Measurements from ENCODE around the gene PODNL1.
"Not testable (repeated sequence)": the region's sequence is repeated elsewhere in the genome, so short reads cannot be mapped to it uniquely, and the experiment has no call there.

Gene PODNL1

DNA sequence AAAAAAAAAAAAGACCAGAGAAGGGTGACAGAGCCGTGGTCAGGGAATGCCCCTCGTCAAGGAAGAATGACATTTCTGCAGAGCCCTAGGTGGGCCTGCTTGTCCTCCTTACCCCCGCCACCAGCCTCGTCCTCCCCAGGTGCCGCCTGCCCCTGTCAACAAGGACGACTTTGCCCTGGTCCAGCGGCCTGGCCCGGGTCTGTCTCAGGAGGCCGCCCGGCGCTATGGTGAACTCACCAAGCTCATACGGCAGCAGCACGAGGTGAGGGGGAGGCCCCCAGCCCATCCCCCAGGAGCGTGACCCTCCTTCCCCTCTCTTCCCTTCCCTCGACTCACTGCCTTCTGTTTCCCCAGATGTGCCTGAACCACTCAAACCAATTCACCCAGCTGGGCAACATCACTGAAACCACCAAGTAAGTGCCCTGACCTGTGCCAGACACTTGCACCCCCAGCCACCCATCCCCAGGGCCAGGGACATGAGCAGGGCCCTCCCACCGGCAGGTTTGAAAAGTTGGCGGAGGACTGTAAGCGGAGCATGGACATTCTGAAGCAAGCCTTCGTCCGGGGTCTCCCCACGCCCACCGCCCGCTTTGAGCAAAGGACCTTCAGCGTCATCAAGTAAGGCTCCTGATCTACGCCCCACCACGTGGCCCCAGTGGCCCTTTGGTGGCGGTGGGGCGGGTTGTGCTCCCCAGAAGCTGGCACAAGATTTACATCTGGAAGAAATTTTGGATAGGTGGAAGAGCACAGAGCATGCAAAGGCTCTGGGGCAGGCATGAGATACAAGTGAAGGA, 14.8 kb downstream of the PODNL1 start:
- no peak for DNase-seq

DNA sequence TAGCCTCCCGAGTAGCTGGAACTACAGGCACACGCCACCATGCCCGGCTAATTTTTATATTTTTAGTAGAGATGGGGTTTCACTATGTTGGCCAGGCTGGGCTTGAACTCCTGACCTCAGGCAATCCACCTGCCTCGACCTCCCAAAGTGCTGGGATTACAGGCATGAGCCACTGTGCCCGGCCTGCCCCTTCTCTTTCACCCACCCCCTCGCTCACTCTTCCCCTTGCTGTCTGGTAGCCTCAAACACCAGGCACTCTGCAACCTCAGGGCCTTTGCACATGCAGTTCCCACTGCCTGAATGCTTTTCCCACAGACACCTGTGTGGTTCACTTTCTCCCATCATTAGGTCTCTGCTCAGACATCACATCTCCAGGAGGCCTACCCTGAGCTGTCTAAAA, 16.1 kb downstream of the PODNL1 start:
- not testable (repeated sequence) for DNase-seq

DNA sequence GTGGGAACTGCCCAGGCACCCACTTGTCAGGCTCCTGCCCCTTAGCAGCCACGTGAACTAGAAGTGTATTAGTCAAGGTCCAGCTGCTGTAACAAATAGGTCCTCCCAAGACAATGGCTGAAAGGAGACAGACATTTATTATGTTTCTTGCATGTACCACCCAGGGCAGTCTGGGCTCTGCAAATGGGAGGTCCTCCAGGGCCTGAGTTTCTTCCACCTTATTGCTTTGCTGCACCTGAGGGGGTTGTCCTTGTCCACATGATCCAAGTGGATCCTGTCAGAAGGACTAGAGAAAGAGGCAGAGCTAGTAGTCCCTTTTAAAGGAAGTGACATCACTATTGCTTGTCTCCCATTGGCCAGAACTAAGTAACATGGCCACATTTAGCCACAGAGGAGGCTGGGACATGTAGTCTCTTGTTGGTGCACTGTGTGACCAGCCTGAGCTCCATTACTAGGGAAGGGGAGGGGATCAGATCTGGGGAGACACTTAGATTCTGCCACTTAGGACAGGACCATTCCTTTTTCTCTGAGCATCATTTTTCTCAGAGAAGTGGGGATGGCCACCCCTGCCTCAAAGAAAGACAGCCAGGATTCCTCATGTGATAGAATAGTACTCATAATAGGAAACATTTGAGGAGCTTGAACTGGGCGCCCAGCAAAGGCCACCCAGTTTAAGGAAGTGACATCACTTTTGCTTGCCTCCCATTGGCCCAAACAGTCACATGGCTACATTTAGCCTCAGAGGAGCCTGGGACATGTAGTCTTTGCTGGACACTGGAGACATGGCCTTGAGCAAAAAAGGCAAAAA, 17.1 kb downstream of the PODNL1 start:
- no peak for DNase-seq

DNA sequence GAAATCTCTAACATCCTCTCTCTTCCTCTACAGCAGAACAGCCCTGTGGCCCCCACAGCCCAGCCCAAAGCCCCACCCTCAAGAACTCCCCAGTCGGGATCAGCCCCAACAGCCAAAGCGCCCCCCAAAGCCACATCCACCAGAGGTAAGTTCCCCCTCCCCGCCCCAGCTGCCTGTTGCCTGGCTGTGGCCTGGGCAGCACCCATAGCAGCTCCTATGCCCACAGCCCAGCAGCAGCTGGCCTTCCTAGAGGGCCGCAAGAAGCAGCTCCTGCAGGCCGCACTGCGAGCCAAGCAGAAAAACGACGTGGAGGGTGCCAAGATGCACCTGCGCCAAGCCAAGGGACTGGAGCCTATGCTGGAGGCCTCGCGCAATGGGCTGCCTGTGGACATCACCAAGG, 17.7 kb downstream of the PODNL1 start:
- DNase-seq: no peak

DNA sequence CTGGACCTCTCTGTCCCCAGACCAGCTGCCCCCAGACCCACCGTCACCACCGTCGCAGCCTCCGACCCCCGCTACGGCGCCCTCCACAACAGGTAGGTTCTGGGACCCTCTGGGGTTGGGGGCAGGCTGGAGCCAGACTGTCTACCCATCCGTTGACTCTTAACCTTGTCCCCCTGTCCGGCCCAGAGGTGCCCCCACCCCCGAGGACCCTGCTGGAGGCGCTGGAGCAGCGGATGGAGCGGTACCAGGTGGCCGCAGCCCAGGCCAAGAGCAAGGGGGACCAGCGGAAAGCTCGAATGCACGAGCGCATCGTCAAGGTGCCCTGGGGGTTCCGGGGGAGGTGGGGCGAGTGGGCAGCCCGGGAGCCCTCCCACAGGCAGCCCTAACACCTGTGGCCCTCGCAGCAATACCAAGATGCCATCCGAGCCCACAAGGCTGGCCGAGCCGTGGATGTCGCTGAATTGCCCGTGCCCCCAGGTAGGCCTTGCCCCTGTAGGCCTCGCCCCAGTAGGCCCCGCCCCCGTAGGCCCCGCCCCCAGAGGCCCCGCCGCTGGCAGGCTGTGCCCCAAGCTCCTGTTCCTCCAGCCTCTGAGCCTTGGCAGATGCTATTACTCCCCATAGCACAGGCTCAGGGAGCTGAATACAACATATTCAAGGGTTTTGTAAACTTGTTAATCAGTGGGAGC, 19.3 kb downstream of the PODNL1 start:
- DNase-seq: no peak

DNA sequence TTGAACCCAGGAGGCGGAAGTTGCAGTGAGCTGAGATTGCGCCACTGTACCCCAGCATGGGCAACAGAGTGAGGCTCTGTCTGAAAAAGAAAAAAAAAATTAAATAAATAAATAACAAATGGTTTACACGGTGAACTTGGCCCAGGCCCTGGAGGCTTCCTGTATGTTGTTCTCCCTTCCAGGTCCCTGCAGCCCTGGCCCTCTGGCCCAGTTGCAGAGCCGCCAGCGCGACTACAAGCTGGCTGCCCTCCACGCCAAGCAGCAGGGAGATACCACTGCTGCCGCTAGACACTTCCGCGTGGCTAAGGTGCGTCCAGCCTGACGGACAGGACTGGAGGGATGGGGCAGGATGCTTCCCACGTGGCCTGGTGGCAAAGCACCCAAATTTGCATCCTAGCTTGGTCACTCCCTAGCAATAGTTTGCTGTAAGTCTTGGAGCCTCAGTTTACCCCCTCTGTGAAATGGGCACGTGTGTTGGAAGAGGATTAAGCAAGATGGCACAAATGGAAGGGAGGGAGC, 20.3 kb downstream of the PODNL1 start:
- DNase-seq: no peak

DNA sequence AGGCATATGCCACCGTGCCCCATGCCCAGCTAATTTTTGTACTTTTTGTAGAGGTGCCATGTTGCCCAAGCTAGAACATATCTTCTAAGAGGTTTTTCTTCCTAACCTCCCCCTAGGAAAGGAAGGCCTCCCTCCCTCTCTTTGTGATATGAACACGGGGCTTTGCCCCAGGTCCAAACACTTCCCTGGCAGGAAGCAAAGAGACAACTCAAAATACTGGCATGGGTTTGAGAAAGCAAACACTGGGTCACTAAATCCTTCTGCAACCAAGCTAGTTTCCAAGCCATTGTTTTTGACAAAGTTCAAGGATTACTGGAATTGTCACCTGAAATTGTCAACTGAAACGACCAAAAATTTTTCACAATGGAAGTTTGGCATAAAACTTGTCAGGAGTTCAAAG, 23.4 kb downstream of the PODNL1 start:
- DNase-seq: no peak

DNA sequence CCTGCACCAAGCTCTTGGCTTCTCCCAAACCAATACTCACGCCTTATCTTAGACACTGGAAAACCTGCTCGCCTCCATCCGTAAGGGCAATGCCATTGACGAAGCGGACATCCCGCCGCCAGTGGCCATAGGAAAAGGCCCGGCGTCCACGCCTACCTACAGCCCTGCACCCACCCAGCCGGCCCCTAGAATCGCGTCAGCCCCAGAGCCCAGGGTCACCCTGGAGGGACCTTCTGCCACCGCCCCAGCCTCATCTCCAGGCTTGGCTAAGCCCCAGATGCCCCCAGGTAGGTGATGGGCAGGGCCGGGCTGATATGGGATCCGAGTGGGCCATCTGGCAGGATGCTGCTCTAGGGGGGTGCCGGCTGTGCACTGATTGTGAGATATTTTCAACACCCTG, 24.9 kb downstream of the PODNL1 start:
- DNase-seq: no peak

DNA sequence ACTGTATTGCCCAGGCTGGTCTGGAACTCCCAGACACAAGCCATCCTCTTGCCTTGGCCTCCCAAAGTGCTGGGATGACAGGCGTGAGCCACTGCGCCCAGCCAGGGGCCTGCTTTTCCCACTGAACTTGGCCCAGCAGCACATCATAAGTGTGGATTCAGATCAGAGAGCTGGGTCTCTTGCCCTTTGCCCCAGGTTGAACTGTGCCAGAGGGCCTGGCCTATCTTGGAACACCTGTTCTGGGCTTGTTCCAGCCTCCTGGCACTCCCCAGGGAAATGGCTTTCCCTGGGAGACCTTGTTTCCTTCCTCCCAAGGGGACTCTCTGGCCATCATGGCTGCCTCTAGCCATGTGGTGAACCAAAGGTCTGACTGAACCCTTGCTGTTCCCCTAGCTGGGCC, 28.8 kb downstream of the PODNL1 start:
- no peak for DNase-seq

DNA sequence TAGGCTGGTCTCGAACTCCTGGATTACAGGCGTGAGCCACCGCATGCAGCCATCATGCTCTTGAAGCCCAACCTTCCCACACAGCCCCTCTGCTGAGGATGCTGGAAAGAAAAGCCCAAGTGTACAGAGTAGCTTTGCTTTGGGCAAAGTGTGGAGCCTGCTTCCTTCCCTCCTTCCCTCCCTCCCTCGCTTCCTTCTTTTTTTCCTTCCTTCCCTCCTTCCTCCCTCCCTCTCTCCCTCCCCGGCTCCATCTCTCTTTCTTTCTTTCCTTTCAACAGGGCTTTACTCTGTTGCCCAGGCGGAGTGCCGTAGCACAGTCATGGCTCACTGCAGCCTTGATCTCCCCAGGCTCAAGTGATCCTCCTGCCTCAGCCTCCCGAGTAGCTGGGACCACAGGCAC, 29.5 kb downstream of the PODNL1 start:
- no peak for DNase-seq

DNA sequence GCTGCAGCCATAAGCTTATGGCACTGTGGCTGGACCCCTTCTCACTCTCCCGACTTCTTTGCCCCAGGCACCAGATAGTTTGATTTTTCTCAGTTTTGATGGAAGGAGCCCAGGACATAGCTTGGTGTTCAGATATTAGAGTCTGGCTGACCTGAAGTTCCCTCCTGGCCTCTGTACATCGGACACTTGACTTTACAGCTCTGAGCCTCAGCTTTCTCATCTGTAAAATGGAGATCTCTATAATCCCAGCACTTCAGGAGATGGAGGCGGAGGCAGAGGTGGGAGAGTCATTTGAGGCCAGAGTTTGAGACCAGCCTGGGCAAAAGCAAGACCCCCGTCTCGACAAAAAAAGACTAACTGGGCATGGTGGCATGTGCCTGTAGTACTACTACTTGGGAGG, 31.3 kb downstream of the PODNL1 start:
- DNase-seq: no peak

DNA sequence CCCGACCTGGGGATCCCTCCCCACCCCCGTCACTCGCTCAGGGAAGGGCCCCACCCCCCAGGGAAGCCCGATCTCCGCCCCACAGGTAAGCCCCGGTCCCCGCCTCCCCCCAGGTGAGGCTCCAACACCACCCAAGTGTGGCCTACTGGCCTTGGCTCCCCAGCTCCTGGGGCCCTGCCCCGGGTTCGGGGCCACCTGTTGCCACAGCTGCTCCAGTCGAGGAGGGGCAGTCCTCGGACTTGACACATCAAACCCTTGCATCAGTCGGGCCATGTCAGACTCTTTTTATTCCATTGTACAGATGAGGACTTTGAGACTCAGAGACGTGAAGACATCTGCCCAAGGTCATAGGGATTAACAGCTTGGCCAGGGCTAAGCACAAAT, 31.7 kb downstream of the PODNL1 start:
- DNase-seq: peak; percentile 16

DNA sequence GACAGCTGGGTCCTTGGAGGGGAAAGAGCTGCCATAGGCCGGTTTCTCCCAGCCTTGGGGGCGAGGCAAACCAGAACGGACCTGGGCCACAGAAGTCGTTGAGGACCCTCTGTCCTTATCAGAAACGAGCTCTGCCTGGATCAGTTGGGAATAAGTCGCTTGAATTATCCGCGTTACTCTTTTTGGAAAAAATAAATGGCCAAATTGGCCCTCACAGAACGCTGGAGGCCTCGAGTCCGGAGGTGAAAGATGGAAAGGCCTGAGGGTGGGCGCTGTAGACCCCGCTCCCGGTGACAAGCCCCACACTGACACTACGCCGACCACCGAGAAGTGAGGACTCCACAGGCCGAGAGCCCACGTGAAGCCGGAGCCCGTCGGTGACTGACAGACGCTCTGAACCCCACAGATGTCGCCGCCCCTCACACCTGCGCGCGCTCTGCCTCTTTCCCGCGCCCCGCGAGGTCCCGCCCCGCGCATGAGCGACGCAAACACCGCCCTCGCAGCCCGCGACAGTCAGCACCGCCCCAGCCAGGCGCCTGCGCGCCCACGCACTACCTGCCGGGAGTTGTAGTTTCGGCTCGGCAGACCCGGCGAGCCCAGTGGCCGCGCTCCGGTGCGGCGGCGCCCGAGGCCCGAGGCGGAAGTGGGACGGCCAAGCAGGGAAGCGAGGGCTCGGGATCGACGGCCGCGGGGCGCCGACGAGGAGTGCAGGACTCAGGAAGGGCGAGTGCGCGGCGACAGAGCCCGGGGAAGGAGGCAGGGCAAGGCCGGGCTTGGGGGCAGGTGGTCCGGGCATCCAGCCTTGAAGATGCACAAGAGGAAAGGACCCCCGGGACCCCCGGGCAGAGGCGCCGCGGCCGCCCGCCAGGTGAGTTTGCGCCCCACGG, 32.3 kb downstream of the PODNL1 start, which contains the start of the genes BRME1 and CC2D1A:
TSS of gene BRME1 (minus strand) at position 484 of the 887 bp plus-strand sequence. CDS start 1,225 bp downstream, outside the sequence.
TSS of gene CC2D1A (plus strand) at position 568 of the 887 bp plus-strand sequence. CDS start at position 809, 241 bp downstream.
- DNase-seq: peak; percentile 91

DNA sequence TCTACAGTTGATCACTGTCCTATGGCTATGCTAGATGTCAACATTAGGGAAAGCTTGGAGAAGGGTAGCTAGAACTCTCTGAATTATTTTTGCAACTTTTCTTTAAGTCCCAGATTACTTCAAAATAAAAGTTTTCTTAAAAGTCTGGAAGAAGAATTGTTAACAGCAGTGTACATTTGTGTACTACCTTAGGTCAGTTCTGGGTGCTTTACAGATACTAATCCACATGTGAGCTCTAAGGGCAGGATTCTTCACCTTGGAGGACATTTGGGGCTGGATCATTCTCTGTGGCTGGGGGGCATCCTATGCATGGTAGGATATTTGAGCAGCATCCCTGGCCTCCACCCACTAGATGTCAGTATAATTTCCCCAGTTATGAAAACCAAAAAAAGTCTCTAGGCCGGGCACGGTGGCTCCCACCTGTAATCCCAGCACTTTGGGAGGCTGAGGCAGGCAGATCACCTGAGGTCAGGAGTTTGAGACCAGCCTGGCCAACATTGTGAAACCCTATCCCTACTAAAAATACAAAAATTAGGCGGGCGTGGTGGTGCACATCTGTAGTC, 35.1 kb downstream of the PODNL1 start:
- no peak for DNase-seq

DNA sequence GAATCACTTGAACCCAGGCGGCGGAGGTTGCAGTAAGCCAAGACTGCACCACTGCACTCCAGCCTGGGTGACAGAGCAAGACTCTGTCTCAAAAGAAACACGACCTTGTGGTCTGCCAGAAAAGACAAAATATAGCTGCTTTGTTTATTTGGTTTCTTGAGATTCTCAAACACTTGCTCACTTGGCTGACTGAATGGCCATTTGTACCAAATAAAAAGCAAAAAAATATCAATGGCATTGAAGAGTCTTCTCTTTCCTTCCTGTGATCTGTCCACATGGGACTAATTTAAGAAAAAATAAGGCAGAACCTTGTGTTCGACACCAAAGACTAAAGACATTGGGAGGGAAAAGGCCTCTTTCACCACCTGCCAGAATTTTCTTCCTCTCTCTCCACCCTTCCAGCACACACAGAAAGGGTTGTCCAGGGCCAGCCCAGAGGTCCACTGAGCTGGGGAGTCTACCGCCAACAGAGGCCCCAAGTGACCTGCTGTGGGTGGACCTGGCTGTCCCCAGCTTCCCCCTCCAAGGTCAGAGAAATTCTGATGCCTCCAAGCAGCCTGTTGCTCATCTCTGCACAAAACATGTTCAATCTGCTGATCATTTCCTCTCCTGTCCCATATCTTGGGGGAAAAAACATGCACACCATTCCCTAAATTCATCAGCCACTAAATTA, 38.2 kb downstream of the PODNL1 start:
- no peak for DNase-seq

DNA sequence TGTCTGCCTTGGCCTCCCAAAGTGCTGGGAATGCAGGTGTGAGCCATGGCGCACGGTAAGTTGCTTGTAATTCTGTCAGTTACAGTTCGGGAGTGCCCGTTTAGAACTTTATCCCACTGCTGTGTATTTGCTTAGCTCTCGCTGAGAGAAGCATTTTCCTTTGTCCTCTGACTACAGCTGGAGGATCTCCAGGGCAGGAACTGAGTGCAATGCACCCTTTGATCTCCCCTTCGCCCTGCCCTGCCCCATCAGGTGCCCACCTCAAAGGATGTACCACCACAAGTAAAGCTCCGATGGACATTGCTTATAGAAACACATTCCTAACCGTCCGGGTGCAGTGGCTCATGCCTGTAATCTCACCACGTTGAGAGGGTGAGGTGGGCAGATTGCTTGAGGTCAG, 38.8 kb downstream of the PODNL1 start:
- no peak for DNase-seq

DNA sequence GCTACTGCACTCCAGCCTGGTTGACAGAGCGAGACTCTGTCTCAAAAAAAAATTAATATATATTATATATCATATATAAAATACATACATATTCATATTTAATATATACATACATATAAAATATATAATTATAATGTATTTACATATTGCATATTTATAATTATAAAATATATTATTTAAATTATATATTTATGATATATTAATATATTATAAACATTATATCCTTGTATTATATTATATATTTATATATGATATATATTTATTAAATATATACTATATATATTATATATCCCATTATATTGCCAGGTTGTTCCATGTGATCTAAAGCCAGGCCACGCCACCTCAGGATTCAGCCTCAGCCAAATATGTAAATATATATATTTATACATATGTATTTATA, 42.0 kb downstream of the PODNL1 start:
- DNase-seq: no peak

DNA sequence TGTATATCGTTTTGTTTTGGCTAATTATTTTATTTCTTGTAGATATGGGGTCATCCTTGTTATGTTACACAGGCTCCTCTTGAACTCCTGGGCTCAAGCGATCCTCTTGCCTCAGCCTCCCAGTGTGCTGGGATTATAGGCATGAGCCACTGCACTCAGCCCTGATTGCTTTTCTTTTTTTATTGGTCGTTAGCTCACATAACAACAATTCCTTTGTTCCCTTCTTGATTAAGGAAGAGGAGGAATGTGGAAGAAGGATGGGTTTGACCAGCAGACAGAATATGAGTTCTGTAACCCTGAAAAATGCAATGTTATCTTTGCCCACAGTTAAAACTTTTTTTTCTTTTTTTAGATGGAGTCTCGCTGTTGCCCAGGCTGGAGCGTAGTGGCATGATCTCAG, 43.7 kb downstream of the PODNL1 start:
- no peak for DNase-seq

DNA sequence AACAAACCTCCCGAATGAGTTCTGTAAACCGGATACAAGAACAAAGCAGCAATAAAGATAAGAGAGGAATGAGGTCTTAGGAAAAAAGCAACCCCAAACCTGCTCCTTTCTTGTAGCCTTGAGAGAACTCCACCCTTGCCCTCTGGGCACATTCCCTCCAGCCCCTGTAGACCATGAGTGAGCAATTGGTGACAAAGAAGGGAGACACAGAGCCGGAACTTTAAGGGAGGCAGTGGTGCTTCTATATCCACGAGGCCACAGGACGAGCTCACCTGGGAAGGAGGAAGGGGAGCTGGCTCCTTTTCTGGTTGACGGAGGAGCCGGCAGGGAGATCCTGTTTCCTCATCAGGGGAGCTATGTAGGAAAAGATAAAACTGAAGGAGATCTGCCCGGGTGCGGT, 45.3 kb downstream of the PODNL1 start:
- no peak for DNase-seq

DNA sequence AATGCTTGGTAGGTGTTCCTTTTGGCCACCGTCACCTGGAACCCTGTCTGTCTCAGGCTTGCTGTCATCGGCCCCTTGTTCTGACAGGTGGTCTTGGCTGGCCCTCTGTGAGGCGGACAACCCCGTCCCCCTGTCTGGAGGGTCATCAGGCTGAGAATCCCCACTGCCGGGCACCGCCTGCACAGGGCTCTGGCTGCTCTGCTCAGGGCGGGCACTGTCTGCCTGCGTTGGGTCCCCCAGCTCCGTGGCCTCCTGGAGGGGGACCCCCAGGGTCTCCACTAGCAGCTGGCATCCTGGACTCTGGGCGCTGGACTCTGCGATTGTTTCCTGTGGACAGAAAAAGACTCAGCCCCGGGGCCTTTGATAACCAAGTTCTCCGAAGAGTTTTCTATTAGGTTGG, 48.1 kb downstream of the PODNL1 start:
- DNase-seq: no peak

DNA sequence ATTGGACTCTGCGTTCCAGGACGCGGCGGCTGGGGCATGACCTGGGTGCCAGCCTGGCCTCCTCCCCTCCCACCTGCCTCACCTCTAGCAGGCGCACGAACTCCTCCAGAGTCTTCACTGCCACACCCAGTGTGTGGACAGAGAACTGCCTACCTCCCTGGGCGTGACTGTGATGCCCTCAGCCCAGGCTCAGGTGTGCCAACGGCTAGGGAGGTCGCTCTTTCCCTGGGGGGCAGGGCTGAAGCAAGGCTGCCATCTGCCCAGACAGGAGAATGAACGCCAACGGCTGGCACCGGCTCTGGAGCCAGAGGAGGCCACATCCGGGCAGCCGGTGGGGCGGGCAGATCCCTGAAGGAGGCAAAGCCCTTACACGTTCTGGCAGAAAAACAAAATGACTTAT, 49.9 kb downstream of the PODNL1 start:
- DNase-seq: no peak

Data from T-helper 9 cell (primary cell).